Measurements from ENCODE around the gene TEX13D.

The TEX13D gene

DNA sequence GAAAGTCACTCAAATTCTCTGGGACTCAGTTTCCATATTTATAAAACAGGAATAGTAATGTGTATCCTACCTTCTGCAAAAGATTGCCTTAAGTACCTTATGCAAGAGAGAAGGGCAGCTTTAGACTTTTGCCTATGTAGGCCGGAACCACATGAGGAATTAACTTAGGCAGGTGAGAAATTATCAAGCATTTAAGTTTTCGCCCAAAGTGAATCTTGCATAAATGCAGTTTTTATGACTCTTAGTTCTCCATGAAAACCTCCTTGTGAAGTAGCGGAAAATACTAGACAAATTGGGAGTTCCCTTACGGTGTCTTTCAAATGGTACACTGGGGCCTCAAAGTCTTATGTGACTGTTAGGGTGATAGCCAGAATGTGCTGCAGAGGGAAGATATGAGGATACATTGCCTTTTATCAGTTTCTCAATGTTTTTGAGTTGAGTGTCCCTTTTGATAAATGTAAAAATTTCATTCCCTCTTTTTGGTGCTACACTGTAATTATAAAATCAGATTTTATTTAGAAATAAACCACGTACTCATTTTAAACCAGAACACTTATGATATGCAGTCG lies 16.5 kb downstream of the TEX13D start:
- no peak overlapping the region for H3K4me3 ChIP-seq (ENCODE audit: low read depth in 1 of 2, low read length in 2 of 2)
- H3K9me3 ChIP-seq (ENCODE audit: low read length) = no peaks in the 10 kb centered on the region
- H3K9ac ChIP-seq (ENCODE audit: low read length) = no peak overlapping the region
- H3K36me3 ChIP-seq (ENCODE audit: insufficient read depth, low read length) = no peaks in the 10 kb centered on the region
- H3K4me1 ChIP-seq (ENCODE audit: insufficient read depth, low read length) = no peaks in the 10 kb centered on the region
- H3K27me3 ChIP-seq (ENCODE audit: control insufficient read depth in 1 of 2, insufficient read depth in 2 of 2, low read length in 2 of 2) = no peaks in the 10 kb centered on the region
- H3K27ac ChIP-seq (ENCODE audit: low read depth, low read length) = no peak overlapping the region

DNA sequence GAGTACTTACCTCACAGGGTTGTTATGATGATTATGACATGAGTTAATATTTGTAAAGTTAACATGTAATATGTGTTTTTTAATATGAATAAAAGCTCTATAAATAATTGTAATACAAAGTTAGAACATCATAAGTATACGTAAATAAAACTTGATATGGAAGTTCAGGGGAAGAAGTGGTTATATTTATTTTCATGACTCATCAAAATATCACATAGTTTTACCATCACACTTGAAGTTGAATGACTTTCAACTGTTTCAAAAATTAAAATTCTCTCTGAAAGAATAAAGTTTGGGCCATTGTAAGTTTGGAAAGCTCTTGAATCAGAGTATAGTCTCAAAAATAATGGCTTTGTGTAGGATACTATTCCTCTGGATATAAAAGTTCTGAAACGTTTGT lies 22.2 kb downstream of the TEX13D start:
- H3K4me1 ChIP-seq (ENCODE audit: insufficient read depth, low read length) = no peaks in the 10 kb centered on the region
- H3K36me3 ChIP-seq (ENCODE audit: insufficient read depth, low read length) = no peaks in the 10 kb centered on the region
- H3K4me3 ChIP-seq (ENCODE audit: low read depth in 1 of 2, low read length in 2 of 2) = no peak overlapping the region
- H3K27ac ChIP-seq (ENCODE audit: low read depth, low read length) = no peak overlapping the region
- no peak overlapping the region for H3K9ac ChIP-seq (ENCODE audit: low read length)
- no peaks in the 10 kb centered on the region for H3K9me3 ChIP-seq (ENCODE audit: low read length)
- H3K27me3 ChIP-seq (ENCODE audit: control insufficient read depth in 1 of 2, insufficient read depth in 2 of 2, low read length in 2 of 2) = peaks cover 0 to 6% of the 10 kb centered on the region in 2 donors

DNA sequence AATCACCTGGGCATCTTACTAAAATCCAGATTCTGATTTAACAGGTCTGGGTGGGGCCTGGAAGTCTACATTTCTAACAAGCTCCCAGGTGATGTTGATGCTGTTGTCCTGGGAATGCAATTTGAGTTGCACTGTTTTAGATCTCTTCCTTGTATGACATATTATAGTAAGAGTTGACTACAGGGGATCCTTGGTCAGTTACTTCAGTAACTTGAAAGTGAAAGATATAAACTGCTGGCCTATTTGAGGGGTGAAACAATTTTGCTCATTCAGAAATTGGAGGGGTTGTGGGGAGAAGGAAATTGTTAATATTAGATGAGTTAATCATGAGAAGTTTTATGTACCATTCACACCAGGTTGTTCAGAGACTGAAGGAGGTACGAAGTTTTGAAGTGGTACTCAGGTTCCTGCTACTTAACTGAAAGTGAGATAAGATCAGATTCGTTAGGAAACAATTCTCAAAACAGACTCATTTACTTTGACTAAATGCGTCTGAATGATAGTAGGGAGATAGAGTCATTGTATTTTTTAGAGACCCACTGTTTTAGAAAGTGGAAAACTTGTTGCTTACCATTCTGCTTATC lies 26.4 kb downstream of the TEX13D start:
- Histone ChIP-seq H3K27me3 (ENCODE audit: control insufficient read depth in 1 of 2, insufficient read depth in 2 of 2, low read length in 2 of 2) (peaks cover 0 to 6% of the 10 kb centered on the region in 2 donors), H3K36me3 (ENCODE audit: insufficient read depth, low read length) (no peaks in the 10 kb centered on the region), H3K9ac (ENCODE audit: low read length) (no peak overlapping the region), H3K4me1 (ENCODE audit: insufficient read depth, low read length) (no peaks in the 10 kb centered on the region), H3K4me3 (ENCODE audit: low read depth in 1 of 2, low read length in 2 of 2) (no peak overlapping the region), H3K9me3 (ENCODE audit: low read length) (no peaks in the 10 kb centered on the region), H3K27ac (ENCODE audit: low read depth, low read length) (no peak overlapping the region)

DNA sequence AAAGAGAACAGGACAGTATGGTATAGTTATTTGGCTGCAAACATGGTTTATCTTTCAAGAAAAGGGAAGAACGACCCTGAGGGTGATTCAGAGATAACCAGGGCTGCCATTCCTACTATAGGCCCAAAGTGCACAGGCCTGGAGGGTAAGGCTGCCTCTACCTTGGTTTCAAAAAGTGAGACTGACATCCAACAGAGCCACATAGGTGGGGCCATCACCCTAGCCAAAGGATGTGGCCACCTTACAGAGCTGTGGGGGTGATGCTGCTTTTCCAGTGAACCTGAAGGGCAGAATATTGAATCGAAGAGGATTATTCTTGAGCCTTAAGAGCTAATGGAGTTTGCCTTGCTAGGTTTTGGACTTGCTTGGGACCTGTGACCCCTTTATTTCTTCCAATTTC lies 29.6 kb downstream of the TEX13D start:
- H3K4me1 ChIP-seq (ENCODE audit: insufficient read depth, low read length) = no peaks in the 10 kb centered on the region
- no peaks in the 10 kb centered on the region for H3K36me3 ChIP-seq (ENCODE audit: insufficient read depth, low read length)
- no peak overlapping the region for H3K4me3 ChIP-seq (ENCODE audit: low read depth in 1 of 2, low read length in 2 of 2)
- H3K27me3 ChIP-seq (ENCODE audit: control insufficient read depth in 1 of 2, insufficient read depth in 2 of 2, low read length in 2 of 2) = peaks cover 0 to 6% of the 10 kb centered on the region in 2 donors
- no peaks in the 10 kb centered on the region for H3K9me3 ChIP-seq (ENCODE audit: low read length)
- no peak overlapping the region for H3K9ac ChIP-seq (ENCODE audit: low read length)
- no peak overlapping the region for H3K27ac ChIP-seq (ENCODE audit: low read depth, low read length)

DNA sequence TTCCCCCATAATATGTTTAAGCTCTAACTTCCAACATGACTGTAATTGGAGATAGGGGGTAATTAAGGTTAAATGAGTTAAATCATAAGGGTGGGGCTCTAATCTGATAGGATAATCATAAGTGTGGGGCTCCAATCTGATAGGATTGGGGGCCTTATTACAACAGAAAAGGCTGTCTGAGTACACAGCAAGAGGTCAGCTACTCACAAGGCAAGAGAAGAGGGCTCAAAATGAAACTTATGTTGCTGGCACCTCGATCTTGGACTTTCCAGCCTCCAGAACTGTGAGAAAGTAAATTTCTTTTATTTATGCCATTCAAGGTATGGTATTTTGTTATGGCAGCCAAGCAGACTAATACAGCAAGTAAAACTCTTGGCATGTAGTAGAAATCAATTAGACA lies 30.3 kb downstream of the TEX13D start:
- no peaks in the 10 kb centered on the region for H3K4me1 ChIP-seq (ENCODE audit: insufficient read depth, low read length)
- H3K36me3 ChIP-seq (ENCODE audit: insufficient read depth, low read length) = no peaks in the 10 kb centered on the region
- no peak overlapping the region for H3K4me3 ChIP-seq (ENCODE audit: low read depth in 1 of 2, low read length in 2 of 2)
- no peaks in the 10 kb centered on the region for H3K9me3 ChIP-seq (ENCODE audit: low read length)
- no peak overlapping the region for H3K27ac ChIP-seq (ENCODE audit: low read depth, low read length)
- H3K27me3 ChIP-seq (ENCODE audit: control insufficient read depth in 1 of 2, insufficient read depth in 2 of 2, low read length in 2 of 2) = peaks cover 0 to 6% of the 10 kb centered on the region in 2 donors
- no peak overlapping the region for H3K9ac ChIP-seq (ENCODE audit: low read length)

DNA sequence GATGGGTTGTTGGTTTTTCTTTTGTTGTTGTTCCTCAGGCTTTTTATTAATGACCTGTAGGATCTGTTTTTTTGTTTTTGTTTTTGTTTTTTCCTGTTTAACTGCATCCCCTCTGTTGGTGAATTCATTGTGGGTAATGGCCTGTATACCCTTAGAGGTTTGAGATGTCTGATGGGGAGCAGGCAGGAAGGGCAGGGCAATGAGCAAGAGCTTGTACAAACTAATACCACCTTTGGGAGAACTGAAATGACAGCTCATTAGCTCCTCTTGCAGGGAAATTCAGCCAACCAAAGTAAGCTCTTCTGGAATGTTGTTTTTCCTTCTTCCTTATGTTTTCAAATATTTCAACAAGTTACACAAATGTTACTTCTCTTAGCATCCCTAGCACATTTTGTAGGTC lies 37.3 kb downstream of the TEX13D start:
- Histone ChIP-seq H3K27ac (ENCODE audit: low read depth, low read length) (no peak overlapping the region), H3K9ac (ENCODE audit: low read length) (no peak overlapping the region), H3K36me3 (ENCODE audit: insufficient read depth, low read length) (no peaks in the 10 kb centered on the region), H3K4me3 (ENCODE audit: low read depth in 1 of 2, low read length in 2 of 2) (no peak overlapping the region), H3K27me3 (ENCODE audit: control insufficient read depth in 1 of 2, insufficient read depth in 2 of 2, low read length in 2 of 2) (no peaks in the 10 kb centered on the region), H3K9me3 (ENCODE audit: low read length) (no peaks in the 10 kb centered on the region), H3K4me1 (ENCODE audit: insufficient read depth, low read length) (no peaks in the 10 kb centered on the region)

DNA sequence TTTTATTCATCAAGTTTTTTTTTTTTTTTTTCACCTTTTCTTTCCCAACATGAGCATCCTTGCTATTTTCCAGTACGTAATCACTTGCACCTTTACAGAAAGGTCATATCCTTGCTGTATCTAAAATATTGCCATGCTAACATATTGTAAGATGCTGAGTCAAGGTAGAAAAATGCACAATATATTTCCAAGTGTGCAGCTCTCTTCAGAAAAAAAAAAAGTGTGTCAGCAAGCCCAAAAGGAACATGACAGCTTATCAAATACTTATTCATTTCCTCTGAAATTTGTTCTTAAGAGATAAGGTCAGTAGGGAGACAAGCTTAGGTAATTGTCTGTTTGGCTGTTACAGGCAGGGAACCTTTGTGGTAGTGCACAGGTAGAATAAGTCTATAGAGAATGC lies 40.9 kb downstream of the TEX13D start:
- Histone ChIP-seq H3K27me3 (ENCODE audit: control insufficient read depth in 1 of 2, insufficient read depth in 2 of 2, low read length in 2 of 2) (no peaks in the 10 kb centered on the region), H3K9me3 (ENCODE audit: low read length) (no peaks in the 10 kb centered on the region), H3K36me3 (ENCODE audit: insufficient read depth, low read length) (no peaks in the 10 kb centered on the region), H3K4me3 (ENCODE audit: low read depth in 1 of 2, low read length in 2 of 2) (no peak overlapping the region), H3K4me1 (ENCODE audit: insufficient read depth, low read length) (no peaks in the 10 kb centered on the region), H3K9ac (ENCODE audit: low read length) (no peak overlapping the region), H3K27ac (ENCODE audit: low read depth, low read length) (no peak overlapping the region)

DNA sequence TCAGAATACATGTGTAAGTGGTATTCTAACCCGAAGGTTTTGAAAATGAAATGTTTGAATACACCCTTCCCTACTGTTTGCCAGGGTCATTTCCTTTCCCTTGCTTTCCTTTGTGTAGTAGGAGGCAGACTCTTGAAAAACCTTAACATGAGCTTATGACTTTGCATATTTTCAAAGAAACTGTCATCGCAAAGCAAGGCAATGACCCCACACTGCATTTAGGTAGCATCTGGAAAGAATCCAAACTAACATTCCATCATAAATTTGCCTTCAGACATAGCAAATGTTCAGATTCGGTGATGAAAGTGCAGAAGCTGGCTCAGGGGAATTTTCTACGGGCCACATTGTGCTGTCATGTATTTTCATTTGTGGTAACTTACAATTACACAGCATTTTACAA lies 46.2 kb downstream of the TEX13D start:
- Histone ChIP-seq H3K9me3 (ENCODE audit: low read length) (no peaks in the 10 kb centered on the region), H3K9ac (ENCODE audit: low read length) (no peak overlapping the region), H3K36me3 (ENCODE audit: insufficient read depth, low read length) (no peaks in the 10 kb centered on the region), H3K27ac (ENCODE audit: low read depth, low read length) (no peak overlapping the region), H3K4me3 (ENCODE audit: low read depth in 1 of 2, low read length in 2 of 2) (no peak overlapping the region), H3K4me1 (ENCODE audit: insufficient read depth, low read length) (no peaks in the 10 kb centered on the region), H3K27me3 (ENCODE audit: control insufficient read depth in 1 of 2, insufficient read depth in 2 of 2, low read length in 2 of 2) (no peaks in the 10 kb centered on the region)

DNA sequence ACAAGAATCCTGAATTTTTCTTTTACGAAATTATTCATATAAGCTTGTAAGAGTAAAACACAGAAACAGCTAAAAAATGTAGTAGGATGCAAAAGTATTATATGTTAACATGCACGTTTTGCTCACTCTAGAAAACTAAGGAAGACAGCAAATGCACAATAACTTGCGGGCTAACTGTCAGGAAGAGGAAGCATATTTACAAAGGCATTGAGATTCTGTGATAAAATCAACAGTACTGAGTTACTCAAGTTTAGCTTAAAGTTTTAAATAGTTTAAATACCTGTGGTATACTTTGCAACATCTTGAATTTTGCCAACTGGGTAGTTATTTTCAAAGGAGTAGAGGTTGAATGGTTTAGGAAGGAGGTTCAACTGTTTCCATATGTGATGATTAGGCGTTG lies 50.9 kb downstream of the TEX13D start:
- Histone ChIP-seq H3K36me3 (ENCODE audit: insufficient read depth, low read length) (no peaks in the 10 kb centered on the region), H3K9ac (ENCODE audit: low read length) (no peak overlapping the region), H3K27ac (ENCODE audit: low read depth, low read length) (no peak overlapping the region), H3K4me3 (ENCODE audit: low read depth in 1 of 2, low read length in 2 of 2) (no peak overlapping the region), H3K27me3 (ENCODE audit: control insufficient read depth in 1 of 2, insufficient read depth in 2 of 2, low read length in 2 of 2) (peaks cover 0 to 4% of the 10 kb centered on the region in 2 donors), H3K4me1 (ENCODE audit: insufficient read depth, low read length) (no peaks in the 10 kb centered on the region), H3K9me3 (ENCODE audit: low read length) (no peaks in the 10 kb centered on the region)

DNA sequence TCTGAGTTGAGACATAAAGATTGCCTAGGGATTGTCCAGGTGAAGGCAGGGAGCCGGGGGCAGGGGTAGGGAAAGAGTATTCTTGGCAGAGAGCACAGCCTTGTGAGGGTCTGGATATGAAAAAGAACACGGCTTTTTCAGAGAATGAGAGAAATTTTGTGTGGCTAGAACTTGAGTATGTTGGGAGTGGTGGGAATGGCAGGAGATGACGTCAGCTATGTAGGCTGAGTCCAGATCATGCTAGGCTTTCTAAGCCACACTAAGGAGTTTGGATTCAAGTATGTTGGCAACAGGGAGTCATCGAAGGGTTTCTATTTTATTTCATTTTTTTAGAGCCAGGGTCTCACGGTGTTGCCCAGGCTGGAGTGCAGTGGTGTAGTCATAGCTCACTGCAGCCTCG lies 53.9 kb downstream of the TEX13D start:
- H3K4me3 ChIP-seq (ENCODE audit: low read depth in 1 of 2, low read length in 2 of 2) = no peak overlapping the region
- H3K4me1 ChIP-seq (ENCODE audit: insufficient read depth, low read length) = no peaks in the 10 kb centered on the region
- no peak overlapping the region for H3K9ac ChIP-seq (ENCODE audit: low read length)
- H3K36me3 ChIP-seq (ENCODE audit: insufficient read depth, low read length) = no peaks in the 10 kb centered on the region
- H3K9me3 ChIP-seq (ENCODE audit: low read length) = no peaks in the 10 kb centered on the region
- H3K27ac ChIP-seq (ENCODE audit: low read depth, low read length) = no peak overlapping the region
- H3K27me3 ChIP-seq (ENCODE audit: control insufficient read depth in 1 of 2, insufficient read depth in 2 of 2, low read length in 2 of 2) = peaks cover 0 to 4% of the 10 kb centered on the region in 2 donors

Measured in muscle layer of colon (tissue), 2 donors.